Sigmoid colon (tissue), 7 donors: Measurements from ENCODE around the gene GAL3ST1. TPM values are rescaled to one million over a fixed set of nuclear protein-coding genes. Genes with fewer than 3 reads are reported as not detected.
"Not testable (repeated sequence)": the region's sequence is repeated elsewhere in the genome, so short reads cannot be mapped to it uniquely, and the experiment has no call there.

Source experiments
- DNase-seq: peaks from one replicate; pipeline ENCODE4 v3.0.0-alpha.2; 2019
- H3K27ac ChIP-seq, 4 donors: fragments of 200-600 bp; sonication (generic); one replicate each; pipeline ENCODE4 v1.5.1; 2016 to 2019; ENCODE audit warnings: mild to moderate bottlenecking in 1 of 4
- H3K27me3 ChIP-seq, 3 donors: fragments of 200-600 bp; sonication (generic); one replicate each; pipeline ENCODE4 v1.5.1; 2019; ENCODE audit warnings: mild to moderate bottlenecking in 1 of 3
- H3K36me3 ChIP-seq, 4 donors: fragments of 200-600 bp; sonication (generic); one replicate each; pipeline ENCODE4 v1.5.1; 2016 to 2019
- H3K4me1 ChIP-seq, 4 donors: fragments of 200-600 bp; sonication (generic); one replicate each; pipeline ENCODE4 v1.5.1; 2017 to 2019
- H3K4me3 ChIP-seq, 4 donors: fragments of 200-600 bp; sonication (generic); one replicate each; pipeline ENCODE4 v1.5.1; 2017 to 2019; ENCODE audit warnings: mild to moderate bottlenecking in 2 of 4, moderate library complexity in 1 of 4
- H3K9me3 ChIP-seq, 4 donors: fragments of 200-600 bp in 3 of 4; sonication (generic) in 3 of 4; one replicate each; pipeline versions ENCODE4 v1.5.1 to v1.6.1; 2013 to 2019
- EP300 ChIP-seq, 4 donors: sonication (generic); formaldehyde crosslinking; IDR thresholded peaks; one replicate each; pipeline ENCODE4 v1.6.1; 2017; ENCODE audit warnings: antibody characterized with exemption in 4 of 4
- POLR2A ChIP-seq, 2 donors: fragments of 450-650 bp; IDR thresholded peaks; one replicate each; pipeline ENCODE4 v1.6.1; 2016; ENCODE audit warnings: antibody characterized with exemption in 2 of 2, mild to moderate bottlenecking in 2 of 2, moderate library complexity in 2 of 2
- POLR2AphosphoS5 ChIP-seq, 4 donors: sonication (generic); formaldehyde crosslinking; IDR thresholded peaks; one replicate each; pipeline ENCODE4 v1.6.1; 2017; ENCODE audit warnings: antibody characterized with exemption in 4 of 4
- WGBS, 2 donors: extraction: QIAGEN DNeasy Blood & Tissue Kit; methylation state at CpG; one replicate each; pipeline ENCODE4 v1.1.7; 2013; 5-methylcytosine and 5-hydroxymethylcytosine counted together
- intact Hi-C: fragments of 100-400 bp; cut with DNase I; formaldehyde crosslinking; loops from one replicate; pipeline ENCODE4 v1.15.1; 2023
- polyA plus RNA-seq, 3 donors: library from polyadenylated mRNA; stranded (reverse); fragments of 200-250 nt; gene quantifications; one replicate each; pipeline ENCODE4 v1.2.3, GENCODE V29; 2013
- total RNA-seq, 4 donors: library from RNA; depleted of rRNA; stranded (reverse); fragments of >200 nt; gene quantifications; one replicate each; pipeline ENCODE4 v1.1.0, GENCODE V29; 2016
- TF ChIP-seq, protein P1 (sequence below), 4 experiments: fragments of 450-650 bp in 3 of 4; fragments of 200-600 bp in 1 of 4; IDR thresholded peaks; one replicate each; pipeline ENCODE4 v1.5.1; 2016 to 2019; ENCODE audit warnings: antibody characterized with exemption in 4 of 4, mild to moderate bottlenecking in 3 of 4, moderate library complexity in 2 of 4
- donor health status: healthy with polysubstance abuse.
- donor health status: Bipolar disorder and iron deficiency.
- donor health status: healthy.

The GAL3ST1 gene, protein sequence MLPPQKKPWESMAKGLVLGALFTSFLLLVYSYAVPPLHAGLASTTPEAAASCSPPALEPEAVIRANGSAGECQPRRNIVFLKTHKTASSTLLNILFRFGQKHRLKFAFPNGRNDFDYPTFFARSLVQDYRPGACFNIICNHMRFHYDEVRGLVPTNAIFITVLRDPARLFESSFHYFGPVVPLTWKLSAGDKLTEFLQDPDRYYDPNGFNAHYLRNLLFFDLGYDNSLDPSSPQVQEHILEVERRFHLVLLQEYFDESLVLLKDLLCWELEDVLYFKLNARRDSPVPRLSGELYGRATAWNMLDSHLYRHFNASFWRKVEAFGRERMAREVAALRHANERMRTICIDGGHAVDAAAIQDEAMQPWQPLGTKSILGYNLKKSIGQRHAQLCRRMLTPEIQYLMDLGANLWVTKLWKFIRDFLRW
- total RNA-seq, result 1 to 10 TPM in 2 of 4 donors, under 1 TPM in 2; 0.68 to 2.8 (median 1.5) TPM
- 10 to 100 TPM in 1 of 3 donors, 1 to 10 TPM in 2; 3.6 to 10.2 (median 5.8) TPM for polyA plus RNA-seq

DNA sequence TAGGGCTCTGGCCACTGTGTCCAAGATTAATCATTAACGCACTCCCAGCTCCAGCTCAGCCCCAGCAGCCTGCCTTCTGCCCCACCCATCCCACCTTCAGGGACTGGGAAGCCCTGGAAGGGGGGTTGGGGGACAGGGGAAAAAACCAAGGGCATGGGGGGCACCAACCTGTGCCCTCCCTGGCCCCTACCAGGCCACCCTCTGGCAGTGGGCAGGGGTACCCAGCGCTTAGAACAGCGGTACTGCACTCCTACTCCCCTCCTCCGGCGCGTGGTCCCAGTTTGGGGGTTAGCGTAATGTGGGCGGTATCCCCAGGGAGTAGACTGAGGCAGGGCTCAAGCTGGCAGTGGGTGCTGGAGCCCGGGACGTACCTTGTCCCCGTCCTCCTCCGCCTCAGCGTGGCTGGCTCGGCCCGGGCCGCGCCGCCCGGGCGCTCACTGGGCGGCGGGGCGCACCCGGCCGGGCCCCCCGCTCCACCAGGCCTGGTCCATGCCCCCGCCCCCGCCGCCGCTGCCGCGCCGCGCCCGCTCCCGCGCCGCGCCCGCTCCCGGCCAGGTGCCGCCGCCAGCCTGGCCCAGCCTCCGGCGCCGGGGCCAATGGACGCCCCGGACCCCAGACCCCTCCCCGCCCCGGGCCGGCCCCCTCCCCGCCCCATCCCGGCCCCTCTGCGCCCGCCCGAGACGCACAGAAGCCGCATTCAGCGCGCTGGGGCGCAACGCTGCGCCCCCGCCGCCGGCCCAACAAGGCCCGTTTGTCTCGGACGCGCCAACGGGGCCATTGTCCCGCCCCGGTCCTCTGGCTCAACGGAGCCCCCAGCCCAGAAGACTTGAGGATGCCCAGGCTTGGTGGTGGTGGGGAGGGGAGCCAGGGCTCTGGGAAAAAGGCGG lies at the start of gene GAL3ST1:
Gene GAL3ST1 (minus strand): TSS at position 571 of the 887 bp plus-strand sequence. CDS start 17,273 bp downstream, outside the sequence.
- H3K4me3 ChIP-seq, result peak within 1 kb of the TSS in 3 of 4 donors; percentile 28 to 29 (median 28)
- no peaks in the 10 kb centered on the region for H3K27me3 ChIP-seq
- 4 to 7% methylated on average over 75 of the region's 75 CpGs for WGBS, 2 donors
- intact Hi-C loops, result no loop called here
- no peak for DNase-seq
- H3K9me3 ChIP-seq, result no peaks in the 10 kb centered on the region
- H3K27ac ChIP-seq, result peak within 1 kb of the TSS; percentile 32 to 61 (median 48)
- TF ChIP-seq POLR2A (IDR thresholded peaks at IDR 0.05) (no peak), POLR2AphosphoS5 (IDR thresholded peaks at IDR 0.05) (no peak), EP300 (IDR thresholded peaks at IDR 0.05) (no peak)
- TF ChIP-seq, protein P1, sequence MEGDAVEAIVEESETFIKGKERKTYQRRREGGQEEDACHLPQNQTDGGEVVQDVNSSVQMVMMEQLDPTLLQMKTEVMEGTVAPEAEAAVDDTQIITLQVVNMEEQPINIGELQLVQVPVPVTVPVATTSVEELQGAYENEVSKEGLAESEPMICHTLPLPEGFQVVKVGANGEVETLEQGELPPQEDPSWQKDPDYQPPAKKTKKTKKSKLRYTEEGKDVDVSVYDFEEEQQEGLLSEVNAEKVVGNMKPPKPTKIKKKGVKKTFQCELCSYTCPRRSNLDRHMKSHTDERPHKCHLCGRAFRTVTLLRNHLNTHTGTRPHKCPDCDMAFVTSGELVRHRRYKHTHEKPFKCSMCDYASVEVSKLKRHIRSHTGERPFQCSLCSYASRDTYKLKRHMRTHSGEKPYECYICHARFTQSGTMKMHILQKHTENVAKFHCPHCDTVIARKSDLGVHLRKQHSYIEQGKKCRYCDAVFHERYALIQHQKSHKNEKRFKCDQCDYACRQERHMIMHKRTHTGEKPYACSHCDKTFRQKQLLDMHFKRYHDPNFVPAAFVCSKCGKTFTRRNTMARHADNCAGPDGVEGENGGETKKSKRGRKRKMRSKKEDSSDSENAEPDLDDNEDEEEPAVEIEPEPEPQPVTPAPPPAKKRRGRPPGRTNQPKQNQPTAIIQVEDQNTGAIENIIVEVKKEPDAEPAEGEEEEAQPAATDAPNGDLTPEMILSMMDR (IDR thresholded peaks at IDR 0.05), result no peak
- H3K36me3 ChIP-seq, result peaks cover 34 to 41% (median 37%) of the 10 kb centered on the region in 4 donors
- H3K4me1 ChIP-seq, result peaks cover 0 to 18% (median 14%) of the 10 kb centered on the region in 4 donors

DNA sequence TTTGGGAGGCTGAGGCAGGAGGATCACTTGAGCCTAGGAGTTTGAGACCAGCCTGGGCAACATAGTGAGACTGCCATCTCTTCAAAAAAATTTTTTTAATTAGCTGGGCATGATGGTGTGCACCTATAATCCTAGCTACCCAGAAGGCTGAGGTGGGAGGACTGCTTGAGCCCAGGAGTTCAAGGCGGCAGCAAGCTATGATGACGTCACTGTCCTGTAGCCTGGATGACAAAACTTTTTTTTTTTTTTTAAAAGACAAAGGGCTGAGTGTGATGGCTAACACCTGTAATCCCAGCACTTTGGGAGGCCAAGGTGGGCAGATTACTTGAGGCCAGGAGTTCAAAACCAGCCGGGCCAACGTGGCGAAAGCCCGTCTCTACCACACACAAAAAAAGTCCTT lies 45.4 kb upstream of the GAL3ST1 start:
- H3K36me3 ChIP-seq, result peaks cover 5 to 69% (median 9%) of the 10 kb centered on the region in 4 donors
- H3K4me3 ChIP-seq, intact Hi-C loops, DNase-seq, H3K27me3 ChIP-seq, H3K27ac ChIP-seq, H3K9me3 ChIP-seq, H3K4me1 ChIP-seq: not testable (repeated sequence)
- 89 to 95% methylated on average over 6 of the region's 6 CpGs for WGBS, 2 donors

DNA sequence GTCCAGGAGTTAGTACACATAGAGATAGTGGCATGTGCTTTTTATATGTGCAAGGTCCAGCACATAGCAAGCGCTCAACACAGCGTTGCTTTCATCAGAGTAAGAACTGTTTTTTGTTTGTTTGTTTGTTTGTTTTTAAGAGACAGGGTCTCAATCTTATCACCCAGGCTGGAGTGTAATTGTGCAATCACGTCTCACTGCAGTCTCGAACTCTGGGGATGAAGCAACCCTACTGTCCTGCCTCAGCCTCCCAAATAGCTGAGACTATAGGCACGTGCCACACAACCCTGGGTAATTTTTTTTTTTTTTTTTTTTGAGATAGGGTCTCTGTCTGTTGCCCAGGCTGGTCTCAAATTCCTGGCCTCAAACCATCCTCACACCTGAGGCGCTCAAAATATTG lies 43.4 kb upstream of the GAL3ST1 start:
- no peaks in the 10 kb centered on the region for H3K9me3 ChIP-seq
- H3K27ac ChIP-seq, result no peak overlapping the region
- WGBS, 2 donors, result 87 to 92% methylated on average over 6 of the region's 6 CpGs
- DNase-seq, result no peak
- peaks cover 5 to 83% (median 14%) of the 10 kb centered on the region in 4 donors for H3K36me3 ChIP-seq
- intact Hi-C loops, result no loop called here
- H3K4me3 ChIP-seq, result no peak overlapping the region
- TF ChIP-seq EP300 (IDR thresholded peaks at IDR 0.05) (no peak), POLR2A (IDR thresholded peaks at IDR 0.05) (no peak), POLR2AphosphoS5 (IDR thresholded peaks at IDR 0.05) (no peak)
- TF ChIP-seq, protein P1 (IDR thresholded peaks at IDR 0.05), result no peak
- H3K4me1 ChIP-seq, result no peaks in the 10 kb centered on the region
- H3K27me3 ChIP-seq, result no peaks in the 10 kb centered on the region

DNA sequence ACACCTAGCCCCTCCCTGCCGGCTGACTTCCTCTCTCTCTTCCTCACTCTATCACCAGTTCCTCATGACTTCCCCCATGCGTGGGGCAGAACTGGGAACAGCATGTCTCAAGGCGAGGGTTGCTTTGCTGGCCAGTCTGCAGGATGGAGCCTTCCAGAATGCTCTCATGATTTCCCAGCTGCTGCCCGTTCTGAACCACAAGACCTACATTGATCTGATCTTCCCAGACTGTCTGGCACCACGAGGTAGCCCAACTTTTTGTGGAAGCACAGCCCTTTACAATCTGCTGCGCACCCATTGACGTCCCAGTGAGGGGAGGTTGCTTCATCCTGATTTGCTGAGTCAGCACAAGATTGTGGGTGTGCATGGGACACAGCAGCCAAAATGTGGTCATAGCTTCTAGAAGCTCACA lies 41.1 kb upstream of the GAL3ST1 start:
- TF ChIP-seq EP300 (IDR thresholded peaks at IDR 0.05) (no peak), POLR2AphosphoS5 (IDR thresholded peaks at IDR 0.05) (peak in 2 of 4 donors; percentile 10 to 15)
- H3K27ac ChIP-seq, result no peak overlapping the region
- no peaks in the 10 kb centered on the region for H3K27me3 ChIP-seq
- 85 to 89% methylated on average over 7 of the region's 7 CpGs for WGBS, 2 donors
- intact Hi-C loops, result no loop called here
- no peak overlapping the region for H3K4me3 ChIP-seq
- DNase-seq, result no peak
- no peaks in the 10 kb centered on the region for H3K4me1 ChIP-seq
- H3K9me3 ChIP-seq, result no peaks in the 10 kb centered on the region
- peaks cover 3 to 84% (median 16%) of the 10 kb centered on the region in 4 donors for H3K36me3 ChIP-seq

DNA sequence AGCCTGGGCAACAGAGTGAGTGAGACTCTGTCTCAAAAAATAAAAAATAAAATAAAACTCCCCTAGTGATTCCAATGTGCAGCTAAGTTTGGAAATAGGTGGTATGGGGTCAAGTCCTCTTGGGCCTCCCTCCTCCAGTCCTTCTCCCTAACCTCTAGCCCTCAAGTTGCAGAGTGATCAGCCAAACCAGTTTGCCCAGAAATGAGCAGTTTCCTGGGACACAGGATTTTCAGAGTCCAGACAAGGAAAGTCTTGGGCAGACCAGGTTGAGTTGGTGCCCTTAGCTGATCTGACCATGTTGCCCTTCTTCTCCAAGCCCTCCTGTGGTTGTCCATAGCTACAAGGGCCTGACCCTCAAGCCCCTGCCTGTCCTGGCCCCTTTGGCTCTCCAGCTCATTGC lies 40.4 kb upstream of the GAL3ST1 start:
- H3K4me3 ChIP-seq, result no peak overlapping the region
- H3K9me3 ChIP-seq, result no peaks in the 10 kb centered on the region
- TF ChIP-seq, protein P1 (IDR thresholded peaks at IDR 0.05), result no peak
- TF ChIP-seq EP300 (IDR thresholded peaks at IDR 0.05), result no peak
- TF ChIP-seq POLR2AphosphoS5 (IDR thresholded peaks at IDR 0.05), result no peak
- TF ChIP-seq POLR2A (IDR thresholded peaks at IDR 0.05), result no peak
- H3K36me3 ChIP-seq, result peaks cover 0 to 78% (median 16%) of the 10 kb centered on the region in 4 donors
- no peak for DNase-seq
- H3K4me1 ChIP-seq, result peaks cover 0 to 4% (median 1%) of the 10 kb centered on the region in 4 donors
- no peak overlapping the region for H3K27ac ChIP-seq
- intact Hi-C loops, result no loop called here
- H3K27me3 ChIP-seq, result no peaks in the 10 kb centered on the region
